ENCODE results near the gene XK.
"Not testable (repeated sequence)": the region's sequence is repeated elsewhere in the genome, so short reads cannot be mapped to it uniquely, and the experiment has no call there.

- TF ChIP-seq POLR2AphosphoS5 (IDR thresholded peaks at IDR 0.05; ENCODE audit: borderline replicate concordance, low read depth, low read length); EZH2 (IDR thresholded peaks at IDR 0.05); FOXP2 (optimal IDR thresholded peaks at IDR 0.05; ENCODE audit: control extremely low read depth, extremely low read length, insufficient read depth): not testable (repeated sequence)
Measured at GRCh38 chrX:37650879-37651278, 34.7 kb upstream of the XK start.

Measured in SK-N-MC (cell line).